Tibial artery (tissue), 4 donors: ENCODE results near the gene MCHR1.

ENCODE experiments used
- DNase-seq, 2 donors: peaks; one replicate each; pipeline ENCODE4 v3.0.0-alpha.2; 2019
- H3K27ac ChIP-seq, 2 donors: fragments of 200-600 bp; sonication (generic) in 1 of 2; 1 replicate in 1 of 2; 2 replicates in 1 of 2; pipeline ENCODE4 v1.5.1; 2018 to 2019; ENCODE audit warnings: mild to moderate bottlenecking in 1 of 2
- H3K27me3 ChIP-seq, 2 donors: fragments of 200-600 bp; sonication (generic) in 1 of 2; one replicate each; pipeline versions ENCODE4 v1.5.1 to v1.6.0; 2016 to 2019
- H3K36me3 ChIP-seq, 3 donors: fragments of 200-600 bp; sonication (generic) in 2 of 3; one replicate each; pipeline ENCODE4 v1.5.1; 2016 to 2019; ENCODE audit warnings: mild to moderate bottlenecking in 2 of 3
- H3K4me1 ChIP-seq, 4 donors: fragments of 200-600 bp; sonication (generic) in 2 of 4; 1 replicate in 3 of 4; 2 replicates in 1 of 4; pipeline ENCODE4 v1.5.1; 2016 to 2019
- H3K4me3 ChIP-seq, 2 donors: fragments of 200-600 bp; sonication (generic) in 1 of 2; 1 replicate in 1 of 2; 2 replicates in 1 of 2; pipeline ENCODE4 v1.5.1; 2018 to 2019; ENCODE audit warnings: mild to moderate bottlenecking in 2 of 2
- H3K9me3 ChIP-seq, 3 donors: fragments of 200-600 bp; sonication (generic) in 1 of 3; one replicate each; pipeline ENCODE4 v1.5.1; 2016 to 2019
- intact Hi-C: fragments of 100-400 bp; cut with DNase I; formaldehyde crosslinking; loops from one replicate; pipeline ENCODE4 v1.15.0; 2023; ENCODE audit warnings: low total_unique reads
- TF ChIP-seq, protein P1 (sequence below), 2 experiments: fragments of 200-600 bp in 1 of 2; fragments of 450-650 bp in 1 of 2; IDR thresholded peaks; one replicate each; pipeline ENCODE4 v1.5.1; 2017 to 2019; ENCODE audit warnings: antibody characterized with exemption in 2 of 2, mild to moderate bottlenecking in 1 of 2, moderate library complexity in 1 of 2

MCHR1 gene

GRCh38 chr22:40707154-40707553 lies 27.9 kb downstream of the MCHR1 start:
- Histone ChIP-seq H3K27ac (no peak overlapping the region), H3K4me1 (peaks cover 0 to 30% (median 10%) of the 10 kb centered on the region in 4 donors), H3K36me3 (no peaks in the 10 kb centered on the region), H3K9me3 (no peaks in the 10 kb centered on the region), H3K27me3 (peaks cover 0 to 7% of the 10 kb centered on the region in 2 donors), H3K4me3 (no peak overlapping the region)
- TF ChIP-seq, protein P1, sequence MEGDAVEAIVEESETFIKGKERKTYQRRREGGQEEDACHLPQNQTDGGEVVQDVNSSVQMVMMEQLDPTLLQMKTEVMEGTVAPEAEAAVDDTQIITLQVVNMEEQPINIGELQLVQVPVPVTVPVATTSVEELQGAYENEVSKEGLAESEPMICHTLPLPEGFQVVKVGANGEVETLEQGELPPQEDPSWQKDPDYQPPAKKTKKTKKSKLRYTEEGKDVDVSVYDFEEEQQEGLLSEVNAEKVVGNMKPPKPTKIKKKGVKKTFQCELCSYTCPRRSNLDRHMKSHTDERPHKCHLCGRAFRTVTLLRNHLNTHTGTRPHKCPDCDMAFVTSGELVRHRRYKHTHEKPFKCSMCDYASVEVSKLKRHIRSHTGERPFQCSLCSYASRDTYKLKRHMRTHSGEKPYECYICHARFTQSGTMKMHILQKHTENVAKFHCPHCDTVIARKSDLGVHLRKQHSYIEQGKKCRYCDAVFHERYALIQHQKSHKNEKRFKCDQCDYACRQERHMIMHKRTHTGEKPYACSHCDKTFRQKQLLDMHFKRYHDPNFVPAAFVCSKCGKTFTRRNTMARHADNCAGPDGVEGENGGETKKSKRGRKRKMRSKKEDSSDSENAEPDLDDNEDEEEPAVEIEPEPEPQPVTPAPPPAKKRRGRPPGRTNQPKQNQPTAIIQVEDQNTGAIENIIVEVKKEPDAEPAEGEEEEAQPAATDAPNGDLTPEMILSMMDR (IDR thresholded peaks at IDR 0.05) = no peak
- intact Hi-C loops = no loop called here
- DNase-seq = no peak

GRCh38 chr22:40708177-40708576 lies 28.9 kb downstream of the MCHR1 start:
- Histone ChIP-seq H3K4me1 (peaks cover 0 to 30% (median 10%) of the 10 kb centered on the region in 4 donors), H3K36me3 (no peaks in the 10 kb centered on the region), H3K4me3 (no peak overlapping the region), H3K27ac (no peak overlapping the region), H3K27me3 (peaks cover 0 to 7% of the 10 kb centered on the region in 2 donors), H3K9me3 (no peaks in the 10 kb centered on the region)
- TF ChIP-seq, protein P1 (IDR thresholded peaks at IDR 0.05) = no peak
- DNase-seq = no peak
- intact Hi-C loops = no loop called here

DNA sequence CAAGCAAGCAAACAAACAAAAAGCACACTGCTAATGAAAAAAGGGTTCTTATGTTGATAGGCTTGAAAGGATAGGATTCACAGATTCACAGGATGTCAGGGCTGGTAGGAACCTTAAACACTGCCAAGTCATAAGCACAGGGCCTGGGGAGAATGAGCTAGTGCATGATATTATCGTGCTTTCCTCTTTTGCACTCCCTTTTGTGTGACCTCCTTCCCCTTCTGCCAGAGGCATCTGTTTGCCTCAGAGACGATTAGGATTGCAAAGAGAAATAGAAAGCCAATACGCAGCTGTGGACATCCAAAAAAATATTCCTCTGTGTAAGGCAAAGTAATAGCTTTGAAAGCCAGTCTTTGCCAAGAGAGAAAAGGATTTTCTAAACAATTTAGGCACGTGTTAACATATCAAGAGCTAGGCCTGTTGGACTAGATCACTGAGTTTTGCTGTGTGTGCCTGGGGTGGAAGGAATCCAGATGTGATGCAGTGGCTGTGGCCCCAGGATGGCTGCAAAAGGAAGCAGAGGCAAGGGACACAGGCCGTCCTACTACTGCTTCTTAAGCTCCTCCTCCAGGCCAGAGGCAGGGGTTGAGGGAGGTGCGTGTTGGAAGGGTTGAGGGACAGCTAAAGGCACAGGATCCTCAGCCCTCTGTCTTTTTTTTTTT lies 30.6 kb downstream of the MCHR1 start:
- TF ChIP-seq, protein P1 (IDR thresholded peaks at IDR 0.05) = no peak
- H3K36me3 ChIP-seq = no peaks in the 10 kb centered on the region
- peak overlapping the region in 1 of 2 donors; percentile 12 for H3K27ac ChIP-seq
- DNase-seq = peak in 1 of 2 donors; percentile 61
- no peak overlapping the region for H3K4me3 ChIP-seq
- intact Hi-C loops = no loop called here
- H3K9me3 ChIP-seq = no peaks in the 10 kb centered on the region
- peaks cover 0 to 30% (median 13%) of the 10 kb centered on the region in 4 donors for H3K4me1 ChIP-seq
- H3K27me3 ChIP-seq = peaks cover 0 to 7% of the 10 kb centered on the region in 2 donors

DNA sequence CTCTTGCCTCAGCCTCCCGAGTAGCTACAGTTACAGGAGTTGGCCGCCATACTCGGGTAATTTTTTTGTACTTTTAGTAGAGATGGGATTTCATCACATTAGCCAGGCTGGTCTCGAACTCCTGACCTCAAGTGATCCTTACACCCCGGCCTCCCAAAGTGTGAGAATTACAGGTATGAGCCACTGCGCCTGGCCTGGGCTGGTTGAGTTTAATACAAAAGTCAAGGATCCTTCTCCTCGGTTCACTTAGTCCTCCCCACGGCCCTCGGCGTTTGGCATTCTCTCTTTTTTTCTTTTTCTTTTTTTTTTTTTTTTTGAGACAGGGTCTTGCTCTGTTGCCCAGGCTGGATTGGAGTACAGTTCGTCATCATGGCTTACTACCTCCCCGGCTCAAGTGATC lies 33.0 kb downstream of the MCHR1 start:
- intact Hi-C loops = no loop called here
- H3K4me3 ChIP-seq = no peak overlapping the region
- no peak for DNase-seq
- no peaks in the 10 kb centered on the region for H3K27me3 ChIP-seq
- H3K9me3 ChIP-seq = no peaks in the 10 kb centered on the region
- H3K4me1 ChIP-seq = peaks cover 0 to 30% (median 13%) of the 10 kb centered on the region in 4 donors
- TF ChIP-seq, protein P1 (IDR thresholded peaks at IDR 0.05) = no peak
- H3K27ac ChIP-seq = peak overlapping the region; percentile 10 to 29
- no peaks in the 10 kb centered on the region for H3K36me3 ChIP-seq

- TF ChIP-seq, protein P1 (IDR thresholded peaks at IDR 0.05) = no peak
- H3K27me3 ChIP-seq = no peaks in the 10 kb centered on the region
- intact Hi-C loops = no loop called here
- no peaks in the 10 kb centered on the region for H3K9me3 ChIP-seq
- H3K36me3 ChIP-seq = no peaks in the 10 kb centered on the region
- H3K27ac ChIP-seq = no peak overlapping the region
- H3K4me1 ChIP-seq = peaks cover 0 to 22% (median 13%) of the 10 kb centered on the region in 4 donors
- H3K4me3 ChIP-seq = no peak overlapping the region
- no peak for DNase-seq
Measured at GRCh38 chr22:40714499-40715337, 35.4 kb downstream of the MCHR1 start.
